ENCODE measurements around the gene NECAB2. TPM values are rescaled to one million over a fixed set of nuclear protein-coding genes. Genes with fewer than 3 reads are reported as not detected.
A peak's percentile ranks its signal among the peaks of the same experiment; 100 is the strongest.

The NECAB2 gene
- total RNA-seq, 1 donor from 2014 or later, result 0.32 TPM

GRCh38 chr16:84036982-84037425, 69.0 kb downstream of the NECAB2 start:
- H3K36me3 Mint-ChIP-seq (ENCODE audit: low read depth, unreplicated experiment), result peaks cover 5% of the 10 kb centered on the region
- peaks cover 53% of the 10 kb centered on the region for H3K27me3 Mint-ChIP-seq (ENCODE audit: low read depth, unreplicated experiment)
- no peak overlapping the region for H3K27ac Mint-ChIP-seq (ENCODE audit: unreplicated experiment)
- peaks cover 8% of the 10 kb centered on the region for H3K9me3 Mint-ChIP-seq (ENCODE audit: unreplicated experiment)
- no peak overlapping the region for H3K4me3 Mint-ChIP-seq (ENCODE audit: unreplicated experiment)
- H3K4me3 ChIP-seq (ENCODE audit: insufficient read depth, low read depth, low read length), result no peak overlapping the region
- peaks cover 9% of the 10 kb centered on the region for H3K9me3 ChIP-seq (ENCODE audit: insufficient read depth, low read depth, low read length)
- H2AFZ ChIP-seq (ENCODE audit: low read depth, low read length), result no peak overlapping the region
- TF ChIP-seq, protein P1, sequence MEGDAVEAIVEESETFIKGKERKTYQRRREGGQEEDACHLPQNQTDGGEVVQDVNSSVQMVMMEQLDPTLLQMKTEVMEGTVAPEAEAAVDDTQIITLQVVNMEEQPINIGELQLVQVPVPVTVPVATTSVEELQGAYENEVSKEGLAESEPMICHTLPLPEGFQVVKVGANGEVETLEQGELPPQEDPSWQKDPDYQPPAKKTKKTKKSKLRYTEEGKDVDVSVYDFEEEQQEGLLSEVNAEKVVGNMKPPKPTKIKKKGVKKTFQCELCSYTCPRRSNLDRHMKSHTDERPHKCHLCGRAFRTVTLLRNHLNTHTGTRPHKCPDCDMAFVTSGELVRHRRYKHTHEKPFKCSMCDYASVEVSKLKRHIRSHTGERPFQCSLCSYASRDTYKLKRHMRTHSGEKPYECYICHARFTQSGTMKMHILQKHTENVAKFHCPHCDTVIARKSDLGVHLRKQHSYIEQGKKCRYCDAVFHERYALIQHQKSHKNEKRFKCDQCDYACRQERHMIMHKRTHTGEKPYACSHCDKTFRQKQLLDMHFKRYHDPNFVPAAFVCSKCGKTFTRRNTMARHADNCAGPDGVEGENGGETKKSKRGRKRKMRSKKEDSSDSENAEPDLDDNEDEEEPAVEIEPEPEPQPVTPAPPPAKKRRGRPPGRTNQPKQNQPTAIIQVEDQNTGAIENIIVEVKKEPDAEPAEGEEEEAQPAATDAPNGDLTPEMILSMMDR (IDR thresholded peaks at IDR 0.05; ENCODE audit: insufficient read depth, low read depth, low read length), result no peak
- H3K4me2 ChIP-seq (ENCODE audit: low read length), result no peak overlapping the region
- DNase-seq (ENCODE audit: low read depth) (no peak), FAIRE-seq (no peak)
- no peaks in the 10 kb centered on the region for H4K20me1 ChIP-seq (ENCODE audit: insufficient read depth, low read length)
- H3K79me2 ChIP-seq (ENCODE audit: insufficient read depth, low read length), result no peaks in the 10 kb centered on the region
- no peaks in the 10 kb centered on the region for H3K4me1 Mint-ChIP-seq (ENCODE audit: low read depth, unreplicated experiment)
- no peaks in the 10 kb centered on the region for H3K36me3 ChIP-seq (ENCODE audit: insufficient read depth, low read length)
- H3K9ac ChIP-seq (ENCODE audit: low read length), result no peak overlapping the region
- no peaks in the 10 kb centered on the region for H3K4me1 ChIP-seq (ENCODE audit: insufficient read depth, low read length)
- H3K27me3 ChIP-seq (ENCODE audit: insufficient read depth, low read length), result peaks cover 22% of the 10 kb centered on the region
- H3K27ac ChIP-seq (ENCODE audit: low read depth, low read length), result no peak overlapping the region

DNA sequence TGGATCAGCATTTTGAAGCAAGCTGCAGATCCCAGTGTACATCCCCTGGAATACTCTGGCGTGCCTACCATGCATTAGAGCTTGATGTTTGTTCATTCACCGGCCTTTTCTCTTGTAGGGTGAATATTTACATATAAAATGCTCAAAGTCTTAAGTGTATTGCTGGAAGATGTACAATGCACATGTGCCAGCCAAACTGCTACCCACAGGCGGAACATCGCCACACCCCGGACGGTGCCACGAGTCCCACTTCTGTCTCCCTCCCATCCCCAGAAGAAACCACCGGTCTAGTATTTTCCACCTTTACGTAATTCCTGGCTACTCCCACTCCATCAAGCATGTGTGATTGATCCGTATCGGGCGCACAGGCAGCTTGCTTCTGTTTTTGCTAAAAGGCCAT, 70.4 kb downstream of the NECAB2 start:
- FAIRE-seq, result no peak
- Mint-ChIP-seq H3K27me3 (ENCODE audit: low read depth, unreplicated experiment) (peaks cover 48% of the 10 kb centered on the region), H3K9me3 (ENCODE audit: unreplicated experiment) (peaks cover 8% of the 10 kb centered on the region), H3K4me3 (ENCODE audit: unreplicated experiment) (no peak overlapping the region), H3K4me1 (ENCODE audit: low read depth, unreplicated experiment) (peaks cover 1% of the 10 kb centered on the region), H3K27ac (ENCODE audit: unreplicated experiment) (no peak overlapping the region), H3K36me3 (ENCODE audit: low read depth, unreplicated experiment) (peaks cover 5% of the 10 kb centered on the region)
- H2AFZ ChIP-seq (ENCODE audit: low read depth, low read length), result no peak overlapping the region
- no peak overlapping the region for H3K4me3 ChIP-seq (ENCODE audit: insufficient read depth, low read depth, low read length)
- H3K9me3 ChIP-seq (ENCODE audit: insufficient read depth, low read depth, low read length), result peaks cover 9% of the 10 kb centered on the region
- H4K20me1 ChIP-seq (ENCODE audit: insufficient read depth, low read length), result no peaks in the 10 kb centered on the region
- TF ChIP-seq, protein P1 (IDR thresholded peaks at IDR 0.05; ENCODE audit: insufficient read depth, low read depth, low read length), result no peak
- TF ChIP-seq EZH2 (IDR thresholded peaks at IDR 0.05; ENCODE audit: insufficient read depth, low read length), result no peak
- H3K4me2 ChIP-seq (ENCODE audit: low read length), result no peak overlapping the region
- no peaks in the 10 kb centered on the region for H3K36me3 ChIP-seq (ENCODE audit: insufficient read depth, low read length)
- no peaks in the 10 kb centered on the region for H3K79me2 ChIP-seq (ENCODE audit: insufficient read depth, low read length)
- H3K27me3 ChIP-seq (ENCODE audit: insufficient read depth, low read length), result peaks cover 28% of the 10 kb centered on the region
- H3K4me1 ChIP-seq (ENCODE audit: insufficient read depth, low read length), result no peaks in the 10 kb centered on the region
- H3K9ac ChIP-seq (ENCODE audit: low read length), result no peak overlapping the region
- no peak overlapping the region for H3K27ac ChIP-seq (ENCODE audit: low read depth, low read length)
- DNase-seq (ENCODE audit: low read depth), result no peak

GRCh38 chr16:84039696-84040095, 71.7 kb downstream of the NECAB2 start:
- Histone ChIP-seq H2AFZ (ENCODE audit: low read depth, low read length) (no peak overlapping the region), H3K27ac (ENCODE audit: low read depth, low read length) (no peak overlapping the region), H3K79me2 (ENCODE audit: insufficient read depth, low read length) (no peaks in the 10 kb centered on the region), H4K20me1 (ENCODE audit: insufficient read depth, low read length) (peaks cover 5% of the 10 kb centered on the region), H3K27me3 (ENCODE audit: insufficient read depth, low read length) (peaks cover 36% of the 10 kb centered on the region), H3K9ac (ENCODE audit: low read length) (no peak overlapping the region), H3K4me2 (ENCODE audit: low read length) (no peak overlapping the region), H3K4me3 (ENCODE audit: insufficient read depth, low read depth, low read length) (no peak overlapping the region), H3K9me3 (ENCODE audit: insufficient read depth, low read depth, low read length) (peaks cover 9% of the 10 kb centered on the region), H3K36me3 (ENCODE audit: insufficient read depth, low read length) (no peaks in the 10 kb centered on the region), H3K4me1 (ENCODE audit: insufficient read depth, low read length) (no peaks in the 10 kb centered on the region)
- peaks cover 5% of the 10 kb centered on the region for H3K36me3 Mint-ChIP-seq (ENCODE audit: low read depth, unreplicated experiment)
- H3K4me1 Mint-ChIP-seq (ENCODE audit: low read depth, unreplicated experiment), result peaks cover 2% of the 10 kb centered on the region
- TF ChIP-seq, protein P1 (IDR thresholded peaks at IDR 0.05; ENCODE audit: insufficient read depth, low read depth, low read length), result no peak
- no peak for TF ChIP-seq EZH2 (IDR thresholded peaks at IDR 0.05; ENCODE audit: insufficient read depth, low read length)
- H3K27me3 Mint-ChIP-seq (ENCODE audit: low read depth, unreplicated experiment), result peaks cover 41% of the 10 kb centered on the region
- FAIRE-seq (no peak), DNase-seq (ENCODE audit: low read depth) (no peak)
- peak overlapping the region; percentile 7 for H3K27ac Mint-ChIP-seq (ENCODE audit: unreplicated experiment)
- peaks cover 8% of the 10 kb centered on the region for H3K9me3 Mint-ChIP-seq (ENCODE audit: unreplicated experiment)
- H3K4me3 Mint-ChIP-seq (ENCODE audit: unreplicated experiment), result no peak overlapping the region
